BJ (cell line): ENCODE data around the gene DPM2. TPM values are rescaled to one million over a fixed set of nuclear protein-coding genes. Genes with fewer than 3 reads are reported as not detected.

ENCODE experiments used
- CTCF ChIA-PET: fragments of 350-600 bp; formaldehyde crosslinking; extraction: SDS; loops from one replicate; lab custom pipeline; 2021; ENCODE audit warnings: antibody characterized with exemption, inconsistent platforms; lab: Yijun Ruan, JAX
- POLR2A ChIA-PET: fragments of 300-600 bp; sonication (Branson Sonifier 250); formaldehyde crosslinking; extraction: SDS; loops from one replicate; lab custom pipeline; 2021; ENCODE audit warnings: antibody characterized with exemption; lab: Charles Lee
- DNase-seq: peaks from one replicate; pipeline ENCODE4 v3.0.0-alpha.2; 2011; ENCODE audit warnings: low read depth
- H3K27me3 ChIP-seq: 2 replicates; pipeline ENCODE4 v1.6.0; 2011; ENCODE audit warnings: low read length; ENCODE audit not compliant: control insufficient read depth, insufficient read depth
- H3K36me3 ChIP-seq: 2 replicates; pipeline ENCODE4 v1.5.1; 2011; ENCODE audit warnings: low read length; ENCODE audit not compliant: control insufficient read depth, insufficient read depth
- H3K4me3 ChIP-seq: 2 replicates; pipeline ENCODE4 v1.5.1; 2011; ENCODE audit warnings: low read depth, mild to moderate bottlenecking, control low read depth, low read length
- CTCF ChIP-seq: IDR thresholded peaks from 2 replicates; pipeline ENCODE4 v1.5.1; 2011; ENCODE audit warnings: low read depth, mild to moderate bottlenecking, control low read depth, inconsistent platforms, low read length, moderate library complexity; ENCODE audit not compliant: insufficient read depth
- polyA plus RNA-seq: library from polyadenylated mRNA; depleted of rRNA; stranded (reverse); fragments of >200 nt; gene quantifications from 2 replicates; pipeline ENCODE4 v1.2.3, GENCODE V29; 2011

The DPM2 gene
- polyA plus RNA-seq, 1 experiment: 55.3 TPM

GRCh38 chr9:127982912-127983311 lies 45.3 kb upstream of the DPM2 start:
- DNase-seq: no peak
- no peak for TF ChIP-seq CTCF
- Histone ChIP-seq H3K36me3 (no peaks in the 10 kb centered on the region), H3K27me3 (no peaks in the 10 kb centered on the region), H3K4me3 (no peak overlapping the region)
- ChIA-PET CTCF (interaction anchor here (1.0 kb wide), 1 partner anchor 52 kb away, joined by 3 read pairs; no protein-coding TSS in a partner anchor), POLR2A (no interaction called here)

GRCh38 chr9:127981559-127982121 lies 44.0 kb upstream of the DPM2 start:
- ChIA-PET POLR2A (no interaction called here), CTCF (interaction anchor here (1.2 to 7.9 kb wide), 4 partner anchors 10 to 40 kb away, joined by 3 to 64 read pairs (median 4); no protein-coding TSS in a partner anchor)
- H3K27me3 ChIP-seq: no peaks in the 10 kb centered on the region
- H3K36me3 ChIP-seq: no peaks in the 10 kb centered on the region
- no peak for DNase-seq
- no peak for TF ChIP-seq CTCF
- peak overlapping the region; percentile 22 for H3K4me3 ChIP-seq

GRCh38 chr9:127980706-127981558 lies 43.3 kb upstream of the DPM2 start, which contains the start of gene EEIG1:
TSS of gene EEIG1 (minus strand) at chr9:127980989. CDS start at chr9:127980137, 852 bp downstream.
- Histone ChIP-seq H3K27me3 (no peaks in the 10 kb centered on the region), H3K36me3 (no peaks in the 10 kb centered on the region), H3K4me3 (peak within 1 kb of the TSS; percentile 68)
- no peak for TF ChIP-seq CTCF
- ChIA-PET POLR2A (no interaction called here), CTCF (interaction anchor here (1.4 to 7.9 kb wide), 3 partner anchors 26 to 39 kb away, joined by 3 to 64 read pairs (median 5); no protein-coding TSS in a partner anchor)
- DNase-seq: no peak

GRCh38 chr9:127980060-127980705 lies 42.5 kb upstream of the DPM2 start:
- TF ChIP-seq CTCF: no peak
- H3K36me3 ChIP-seq: no peaks in the 10 kb centered on the region
- POLR2A ChIA-PET: no interaction called here
- CTCF ChIA-PET: interaction anchor here (1.4 to 7.9 kb wide), 4 partner anchors 27 to 55 kb away, joined by 3 to 64 read pairs (median 6); no protein-coding TSS in a partner anchor
- no peaks in the 10 kb centered on the region for H3K27me3 ChIP-seq
- H3K4me3 ChIP-seq: peak overlapping the region; percentile 68
- no peak for DNase-seq
